KG1 (cell line): ENCODE results near the gene SYMPK.

Source experiments
- DNase-seq: peaks from one replicate; lab custom pipeline; 2025; lab: John Stamatoyannopoulos, UW

SYMPK gene

DNA sequence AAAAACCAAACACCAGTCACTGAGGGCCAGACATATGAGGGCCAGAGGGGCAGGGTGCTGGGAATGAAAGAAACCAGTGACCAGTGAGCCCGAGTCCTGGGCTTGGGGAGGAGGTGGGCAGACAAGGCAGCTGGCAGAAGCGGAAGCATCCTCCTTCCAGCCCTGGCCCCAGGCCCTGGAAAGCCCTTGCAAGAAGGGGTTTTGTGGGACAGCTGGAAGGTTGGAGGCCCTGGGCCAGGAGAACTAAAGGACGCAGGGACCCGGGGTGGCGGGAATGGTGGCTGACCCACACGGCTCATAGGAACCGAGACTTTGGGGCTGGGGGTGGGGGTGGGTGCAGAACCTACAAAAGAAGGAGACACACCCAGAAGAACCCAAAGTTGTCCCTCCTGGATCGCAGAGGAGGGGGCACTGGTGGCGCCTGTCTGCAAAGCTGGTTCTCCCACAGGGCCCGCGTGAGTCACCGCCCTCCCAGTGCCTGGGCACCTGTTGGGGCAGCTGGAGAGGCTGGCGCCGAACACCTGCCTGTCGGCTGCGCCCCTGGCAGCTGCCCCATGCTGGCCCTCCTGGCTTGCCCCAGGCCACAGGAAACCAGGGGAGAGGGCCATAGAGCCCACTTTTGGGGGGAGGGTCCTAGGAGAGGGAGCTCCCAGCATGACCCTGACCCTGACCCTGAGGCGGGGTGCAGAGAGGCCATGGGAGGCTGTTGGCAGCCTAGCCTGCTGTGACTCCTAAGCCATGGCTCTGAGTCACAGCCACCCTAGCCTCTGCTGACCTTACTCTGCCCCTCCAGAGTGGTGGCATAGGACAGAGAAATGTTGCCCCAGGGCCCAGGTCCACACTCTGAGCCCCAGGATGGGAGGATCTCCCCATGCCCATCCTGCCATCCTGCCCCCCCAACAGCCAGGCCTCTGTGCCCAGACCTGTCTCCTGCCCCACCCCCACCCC lies 81.5 kb downstream of the SYMPK start:
- no peak for DNase-seq

DNA sequence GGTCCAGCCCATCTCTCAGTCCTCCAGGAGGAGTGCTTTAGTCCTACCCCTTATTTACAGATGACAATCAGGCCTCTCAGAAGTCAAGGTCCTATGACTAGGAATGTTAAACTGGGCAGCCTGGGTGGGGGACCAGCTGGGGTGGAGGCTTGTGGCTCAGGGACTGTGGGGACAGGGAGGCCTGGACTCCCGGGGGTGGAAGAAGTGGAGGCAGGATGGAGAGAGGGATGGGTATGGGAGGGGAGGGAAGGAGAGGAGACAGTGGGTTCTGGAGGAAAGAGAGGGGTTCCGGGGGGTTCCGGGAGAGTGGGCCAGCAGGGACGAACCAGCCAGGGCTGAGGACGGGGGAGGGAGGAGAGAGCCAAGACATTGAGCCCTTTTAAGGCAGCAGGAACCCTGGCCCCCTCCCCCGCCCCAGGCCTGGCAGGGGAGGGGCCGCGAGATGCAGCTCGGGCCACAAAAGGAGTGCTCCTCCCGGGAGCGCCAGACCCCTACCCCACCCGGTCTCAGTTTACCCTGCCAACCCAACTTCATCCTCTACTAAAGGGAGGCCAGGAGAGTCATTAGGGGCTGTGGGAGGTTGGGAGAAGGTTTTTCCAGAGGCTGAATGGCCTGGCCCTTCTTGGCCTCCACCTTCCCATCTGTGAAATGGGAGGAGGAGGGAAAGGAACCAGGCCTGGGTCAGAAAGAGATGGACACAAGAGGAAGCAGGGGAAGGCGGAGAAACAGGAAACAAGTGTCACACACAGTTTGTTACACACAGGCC lies 82.3 kb downstream of the SYMPK start:
- DNase-seq: no peak

DNA sequence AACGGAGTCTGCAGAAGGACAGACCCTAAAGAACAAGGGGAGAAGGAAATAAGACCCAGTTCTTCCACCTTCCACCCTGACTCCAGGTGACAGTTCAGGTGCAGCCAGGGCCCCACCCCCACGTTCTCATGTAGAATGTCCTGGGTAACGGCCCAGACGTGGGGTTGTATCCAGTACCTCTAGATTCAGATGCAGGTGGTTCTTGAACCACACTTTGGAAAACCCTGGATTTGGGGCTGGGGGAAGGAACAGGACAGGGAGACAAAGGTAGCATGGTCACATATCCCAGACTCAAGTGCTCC lies 82.8 kb downstream of the SYMPK start:
- no peak for DNase-seq

DNA sequence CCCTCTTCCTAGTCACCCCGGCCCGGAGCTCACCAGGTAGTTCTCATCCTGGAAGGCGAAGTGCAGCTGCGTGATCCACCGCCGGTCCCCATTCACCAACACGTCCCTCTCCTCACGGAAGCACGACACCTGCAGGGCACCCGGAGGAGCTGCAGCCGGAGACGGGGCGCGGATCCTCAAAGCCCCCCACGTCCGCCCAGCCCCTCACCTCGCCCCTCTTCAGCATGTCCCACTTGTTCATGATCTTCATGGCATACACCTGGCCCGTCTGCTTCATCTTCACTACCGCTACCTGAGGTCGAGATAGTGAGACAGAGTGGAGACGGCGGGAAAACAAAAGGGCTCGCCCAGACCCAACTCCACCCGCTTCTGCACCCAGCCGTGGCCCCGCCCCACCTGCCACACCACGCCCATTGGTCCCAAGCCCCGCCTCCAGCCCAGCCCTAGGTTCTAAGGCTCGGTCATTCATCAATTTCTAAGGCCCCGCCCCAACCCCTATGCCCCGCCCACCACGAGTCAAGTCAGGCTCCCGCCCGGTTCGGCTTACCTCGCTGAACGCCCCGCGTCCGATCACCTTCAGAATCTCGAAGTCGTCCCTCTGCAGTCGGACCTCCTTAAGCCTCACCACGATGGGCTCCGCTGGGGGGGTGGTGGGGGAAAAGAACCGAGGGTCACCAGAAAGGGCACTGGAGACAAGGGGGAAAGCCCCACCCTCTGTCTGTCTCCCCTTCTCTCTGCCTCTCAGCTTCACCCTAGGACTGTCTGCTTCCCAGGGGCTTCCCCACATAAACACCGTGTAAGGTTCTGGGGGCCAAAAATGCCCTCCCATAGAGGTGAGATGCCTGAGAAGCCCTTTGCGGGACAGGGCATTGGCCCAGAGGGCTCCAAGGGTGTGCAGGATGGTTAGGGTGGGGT lies 83.5 kb downstream of the SYMPK start:
- no peak for DNase-seq

DNA sequence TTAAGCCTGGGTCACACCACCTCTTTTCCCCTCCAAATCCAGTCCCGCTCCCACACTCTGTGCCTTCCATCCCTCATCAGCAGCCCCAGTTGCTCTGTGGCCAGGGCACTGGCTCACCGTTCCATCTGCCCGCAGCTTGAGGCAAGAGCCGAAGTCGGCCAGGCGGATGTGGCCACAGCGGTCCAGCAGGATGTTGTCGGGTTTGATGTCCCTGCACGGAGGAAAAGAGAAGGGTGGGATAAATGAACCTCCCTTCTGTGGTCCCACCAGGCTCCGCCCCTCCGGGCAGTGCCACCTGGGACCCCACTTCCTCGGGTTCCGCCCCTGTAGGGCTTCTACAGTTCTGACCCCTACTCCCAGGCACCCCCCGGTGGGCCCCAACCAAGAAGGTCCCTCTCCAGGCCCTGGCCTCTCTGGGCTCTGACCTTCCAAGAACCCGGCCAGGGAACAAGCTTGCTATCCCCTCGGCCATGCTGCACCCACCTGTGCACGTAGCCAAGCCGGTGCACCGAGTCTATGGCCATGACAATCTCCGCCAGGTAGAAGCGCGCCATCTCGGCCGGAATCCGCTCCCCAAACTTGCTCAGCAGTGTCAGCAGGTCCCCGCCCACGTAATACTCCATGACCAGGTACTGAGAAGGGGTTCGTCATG lies 84.8 kb downstream of the SYMPK start:
- no peak for DNase-seq

DNA sequence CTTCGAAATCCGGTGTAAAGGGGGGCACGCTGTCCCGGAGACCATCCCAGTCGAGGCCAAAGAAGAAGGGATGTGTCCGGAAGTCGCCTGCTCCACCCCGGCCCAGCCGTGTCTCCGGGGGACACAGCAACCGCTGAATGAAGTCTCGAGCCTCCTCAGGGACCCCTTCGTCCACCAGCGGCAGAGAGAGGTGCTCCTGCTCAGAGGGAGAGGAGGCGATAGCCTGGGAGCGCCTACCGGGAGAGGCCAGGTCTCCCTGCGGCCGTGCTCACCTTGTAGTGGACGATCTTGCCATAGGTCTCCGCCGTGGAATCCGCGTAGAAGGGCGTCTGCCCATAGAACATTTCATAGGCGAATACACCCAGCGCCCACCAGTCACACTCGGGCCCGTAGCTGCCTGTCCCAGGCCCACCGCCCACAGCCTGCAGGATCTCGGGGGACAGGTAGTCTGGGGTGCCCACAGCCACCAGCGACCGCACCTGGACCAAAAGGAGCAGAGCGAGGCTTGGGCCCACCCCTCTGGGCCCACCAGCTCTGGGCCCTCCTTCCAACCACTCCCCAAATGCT lies 85.5 kb downstream of the SYMPK start:
- no peak for DNase-seq

DNA sequence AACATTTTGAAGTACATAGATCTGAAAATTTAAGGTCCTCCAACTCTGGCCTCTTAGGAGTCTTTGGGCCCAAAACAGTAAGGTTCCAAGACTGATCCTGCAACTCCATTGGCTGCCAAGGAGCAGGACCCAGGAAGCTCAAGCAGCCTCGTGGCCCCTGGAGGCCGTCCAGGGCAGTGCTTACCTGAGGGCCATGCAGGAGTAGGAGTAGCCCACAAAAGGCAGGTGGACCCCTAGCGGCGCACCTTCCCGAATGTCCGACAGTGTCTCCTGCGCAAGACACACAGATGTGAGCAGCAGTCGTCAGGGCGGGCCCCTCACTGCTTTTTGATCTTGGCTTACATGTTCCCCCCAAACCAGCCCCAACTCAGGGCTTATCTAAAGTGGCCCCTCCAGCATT lies 88.2 kb downstream of the SYMPK start:
- no peak for DNase-seq

DNA sequence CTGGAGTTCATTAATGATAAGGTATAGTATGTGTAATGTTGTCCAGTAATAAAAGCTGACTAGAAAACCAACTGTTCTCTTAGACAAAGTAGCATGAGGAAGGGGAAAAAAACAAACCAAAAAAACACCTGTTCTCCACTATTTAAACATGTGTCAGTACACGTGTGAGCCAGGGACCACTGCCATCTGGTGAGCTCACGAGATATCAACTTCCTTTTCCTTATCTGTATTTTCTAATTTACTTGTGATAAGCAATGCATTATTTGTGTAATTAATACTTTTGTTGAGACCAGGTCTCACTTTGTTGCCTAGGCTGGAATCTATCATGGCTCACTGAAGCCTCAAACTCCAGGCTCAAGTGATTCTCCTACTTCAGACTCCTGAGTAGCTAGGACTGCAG lies 89.6 kb downstream of the SYMPK start:
- no peak for DNase-seq

DNA sequence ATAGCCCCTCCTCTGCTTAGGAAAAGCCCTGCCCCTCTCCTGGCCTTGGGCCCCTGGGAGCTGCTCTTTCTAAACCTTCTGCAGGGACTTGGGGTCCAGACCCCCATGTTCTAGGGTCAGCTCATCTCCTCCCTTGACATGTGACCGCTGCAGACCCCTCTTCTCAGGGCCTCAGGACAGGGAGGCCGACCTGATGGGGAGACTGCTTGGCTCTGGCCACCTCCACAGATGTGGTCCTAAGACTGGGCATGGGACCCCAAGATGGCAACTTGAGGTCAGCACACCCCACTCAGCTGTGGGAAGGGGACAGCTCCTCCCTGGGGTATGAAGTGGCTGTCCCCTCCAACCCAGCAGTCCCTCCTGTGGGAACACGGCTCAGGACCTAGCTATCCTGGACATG lies 90.0 kb downstream of the SYMPK start:
- no peak for DNase-seq

DNA sequence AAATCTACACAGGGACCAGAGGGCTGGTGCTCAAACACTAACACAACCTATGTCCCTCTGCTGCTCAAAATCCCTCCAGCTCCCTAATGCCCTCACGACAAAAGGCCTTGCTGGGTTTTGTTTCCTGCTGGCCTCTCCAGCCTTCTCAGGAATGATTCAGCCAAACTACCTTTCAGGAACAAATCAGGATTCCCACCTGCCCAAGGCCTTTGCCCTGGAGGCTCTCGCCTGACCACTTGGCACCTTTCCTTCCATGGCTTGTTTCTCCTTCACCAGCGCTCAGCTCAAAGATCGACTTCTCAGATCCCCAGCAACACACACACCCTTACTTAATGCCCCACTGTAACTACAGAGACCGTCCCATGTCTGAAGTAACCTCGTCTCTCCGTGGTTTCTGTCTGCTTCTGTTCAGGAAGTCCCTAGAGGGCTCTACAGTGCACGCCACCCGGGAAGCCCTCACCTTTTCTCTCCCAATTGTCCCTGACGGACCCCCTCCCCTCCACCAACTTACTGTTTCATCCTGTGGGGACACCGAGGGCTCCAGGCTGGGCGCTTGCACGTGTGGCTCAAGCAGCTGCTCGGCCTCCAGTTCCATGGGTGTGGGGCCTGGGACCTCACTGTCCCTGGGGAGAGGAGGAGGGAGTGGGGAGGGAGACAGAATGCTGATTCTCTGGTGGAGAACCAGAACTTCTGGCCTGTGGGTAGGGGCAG lies 90.7 kb downstream of the SYMPK start:
- no peak for DNase-seq

DNA sequence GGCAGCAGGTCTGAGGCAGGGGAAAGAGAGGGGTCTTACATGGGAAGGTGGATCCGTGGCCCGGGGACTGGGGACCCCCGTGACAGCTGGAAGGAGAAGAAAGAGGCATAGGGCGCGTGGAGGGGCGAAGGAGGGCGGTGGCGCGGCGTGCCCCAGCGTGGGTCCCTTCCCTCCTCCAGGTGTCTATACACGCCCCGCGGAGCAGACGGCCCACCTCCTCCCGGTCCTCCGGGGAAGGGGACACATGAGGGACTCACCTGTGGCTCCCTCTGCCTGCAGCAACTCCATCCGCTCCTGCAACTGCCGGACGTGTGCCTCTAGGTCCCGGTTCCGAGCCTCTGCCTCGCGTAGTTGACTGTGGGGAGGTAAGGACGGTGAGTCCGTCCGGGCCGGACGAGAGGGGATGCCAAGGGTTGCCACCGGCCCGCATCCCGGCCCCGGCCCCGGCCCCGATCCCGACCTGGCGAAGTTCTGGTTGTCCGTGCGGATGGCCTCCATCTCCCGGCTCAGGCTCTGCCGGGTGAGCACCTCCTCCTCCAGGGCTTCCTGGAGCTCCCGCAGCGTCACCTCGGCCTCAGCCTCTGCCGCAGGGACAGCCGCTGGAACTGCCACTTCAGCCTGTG lies 91.5 kb downstream of the SYMPK start:
- DNase-seq: no peak

DNA sequence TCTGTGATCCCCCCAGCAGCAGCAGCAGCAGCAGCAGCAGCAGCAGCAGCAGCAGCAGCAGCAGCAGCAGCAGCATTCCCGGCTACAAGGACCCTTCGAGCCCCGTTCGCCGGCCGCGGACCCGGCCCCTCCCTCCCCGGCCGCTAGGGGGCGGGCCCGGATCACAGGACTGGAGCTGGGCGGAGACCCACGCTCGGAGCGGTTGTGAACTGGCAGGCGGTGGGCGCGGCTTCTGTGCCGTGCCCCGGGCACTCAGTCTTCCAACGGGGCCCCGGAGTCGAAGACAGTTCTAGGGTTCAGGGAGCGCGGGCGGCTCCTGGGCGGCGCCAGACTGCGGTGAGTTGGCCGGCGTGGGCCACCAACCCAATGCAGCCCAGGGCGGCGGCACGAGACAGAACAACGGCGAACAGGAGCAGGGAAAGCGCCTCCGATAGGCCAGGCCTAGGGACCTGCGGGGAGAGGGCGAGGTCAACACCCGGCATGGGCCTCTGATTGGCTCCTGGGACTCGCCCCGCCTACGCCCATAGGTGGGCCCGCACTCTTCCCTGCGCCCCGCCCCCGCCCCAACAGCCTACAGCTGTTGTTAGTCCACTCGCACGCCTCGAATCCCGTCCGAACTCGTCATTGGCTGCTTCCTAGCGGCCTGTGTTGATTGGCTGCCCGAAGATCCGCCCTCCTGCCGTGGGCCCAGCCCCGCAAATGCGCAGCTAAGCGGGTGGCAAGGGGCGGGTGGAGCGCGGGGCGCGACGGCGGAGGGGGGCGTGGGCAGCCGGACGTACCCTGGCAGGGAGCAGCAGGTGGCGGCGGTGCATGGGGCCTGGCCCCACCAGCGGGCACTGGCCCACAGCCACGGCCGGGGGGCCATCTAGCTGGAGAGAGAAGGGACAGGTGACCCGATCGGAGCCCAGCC lies 92.5 kb downstream of the SYMPK start:
- peak; percentile 83 for DNase-seq

DNA sequence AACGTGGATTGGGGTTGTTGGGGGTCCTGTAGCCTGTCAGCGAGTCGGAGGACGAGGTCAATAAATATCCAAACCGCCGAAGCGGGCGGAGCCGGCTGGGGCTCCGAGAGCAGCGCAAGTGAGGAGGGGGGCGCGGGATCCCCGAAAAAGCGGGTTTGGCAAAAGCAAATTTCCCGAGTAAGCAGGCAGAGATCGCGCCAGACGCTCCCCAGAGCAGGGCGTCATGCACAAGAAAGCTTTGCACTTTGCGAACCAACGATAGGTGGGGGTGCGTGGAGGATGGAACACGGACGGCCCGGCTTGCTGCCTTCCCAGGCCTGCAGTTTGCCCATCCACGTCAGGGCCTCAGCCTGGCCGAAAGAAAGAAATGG lies 93.1 kb downstream of the SYMPK start:
- DNase-seq: no peak

DNA sequence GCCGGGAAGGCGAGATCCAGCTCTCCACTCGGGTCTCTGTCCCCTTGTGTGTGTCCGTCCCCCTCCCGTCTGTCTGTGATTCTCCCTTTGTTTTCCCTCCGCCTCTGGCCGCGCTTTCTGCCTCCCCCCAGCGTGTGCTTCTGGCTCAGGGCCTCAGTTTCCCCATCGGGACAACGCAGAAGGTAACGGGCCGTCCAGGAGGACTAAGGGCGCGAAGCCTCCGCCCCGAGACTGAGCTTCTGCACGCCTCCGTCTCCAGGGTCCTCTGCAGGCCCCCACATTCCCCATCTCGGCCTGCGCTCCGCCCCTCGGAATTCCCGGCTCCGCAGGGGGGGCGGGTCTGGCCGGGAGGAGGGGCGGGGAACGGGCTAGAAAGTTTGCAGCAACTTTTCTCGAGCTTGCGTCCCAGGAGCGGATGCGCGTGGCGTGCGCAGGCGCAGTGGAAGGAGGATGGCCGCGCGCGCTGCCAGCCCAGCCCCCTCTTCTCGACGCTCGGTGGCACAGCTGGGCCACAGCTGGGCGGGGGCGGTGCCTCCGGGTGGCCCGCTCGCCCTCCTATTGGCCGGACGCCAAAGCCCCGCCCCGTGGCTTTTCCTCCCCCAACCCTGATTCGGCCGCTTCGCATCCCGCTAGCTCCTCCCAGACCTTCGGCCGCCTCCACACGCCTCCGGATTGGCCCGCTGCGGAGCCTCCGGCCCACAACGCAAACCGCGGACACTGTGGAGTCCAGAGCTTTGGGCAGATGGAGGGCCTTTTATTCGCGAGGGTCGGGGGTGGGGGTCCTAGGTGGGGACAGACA lies 93.8 kb downstream of the SYMPK start, which contains the start of gene SIX5:
TSS of gene SIX5 (minus strand) at position 269 of the 799 bp plus-strand sequence. CDS start 408 bp downstream, outside the sequence.
- peak; percentile 94 for DNase-seq

DNA sequence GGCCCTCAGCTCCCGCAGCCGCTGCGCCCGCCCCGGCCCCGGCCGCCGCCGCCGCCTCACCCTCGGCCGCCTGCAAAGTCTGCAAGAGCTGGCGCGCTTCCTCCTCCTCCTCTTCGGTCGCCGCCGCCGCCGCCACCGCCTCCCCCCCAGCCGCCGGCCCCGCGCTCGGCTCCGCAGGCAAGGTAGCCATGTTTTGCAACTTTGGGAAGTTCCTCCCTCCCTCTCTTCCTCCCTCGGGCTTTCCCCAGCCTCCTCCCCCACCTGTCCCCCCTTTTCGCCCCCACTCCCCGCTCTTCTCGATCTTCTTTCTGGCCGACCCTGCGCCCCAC lies 94.3 kb downstream of the SYMPK start:
- DNase-seq: peak; percentile 38

DNA sequence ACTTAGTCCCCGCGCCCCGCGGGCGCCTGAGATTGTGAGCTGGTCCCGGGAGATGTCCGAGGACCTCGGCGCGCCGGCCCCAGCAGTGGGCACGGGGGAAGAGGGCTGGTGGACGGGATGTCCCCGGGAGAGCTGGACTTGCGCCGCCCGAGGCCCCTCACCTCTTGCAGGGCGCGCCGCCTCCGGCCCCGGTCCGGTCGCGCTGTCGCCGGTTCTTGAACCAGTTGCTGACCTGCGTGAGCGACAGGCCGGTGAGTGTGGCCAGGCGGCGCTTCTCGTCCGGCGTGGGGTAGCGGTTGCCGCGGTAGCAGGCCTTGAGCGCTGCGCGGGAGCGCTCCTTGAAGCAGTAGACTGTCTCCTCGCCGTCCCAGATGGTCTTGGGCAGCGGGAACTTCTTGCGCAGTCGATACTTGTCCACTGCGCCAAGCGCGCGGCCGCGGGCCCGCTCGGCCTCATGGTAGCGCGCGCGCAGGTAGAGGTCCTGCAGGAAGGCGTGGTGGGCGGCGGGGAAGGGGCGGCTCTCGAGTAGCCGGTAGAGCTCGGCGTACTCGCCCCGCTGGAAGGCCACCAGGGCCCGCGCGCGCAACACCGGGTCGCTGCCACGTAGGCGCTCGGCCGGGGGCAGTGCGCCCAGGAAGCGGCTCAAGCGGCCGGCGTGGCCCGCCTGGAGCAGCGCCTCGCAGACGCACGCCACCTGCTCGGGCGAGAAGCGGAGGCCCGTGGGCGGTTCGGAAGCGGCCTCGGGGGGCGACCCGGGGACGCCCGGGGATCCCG lies 94.9 kb downstream of the SYMPK start:
- no peak for DNase-seq

DNA sequence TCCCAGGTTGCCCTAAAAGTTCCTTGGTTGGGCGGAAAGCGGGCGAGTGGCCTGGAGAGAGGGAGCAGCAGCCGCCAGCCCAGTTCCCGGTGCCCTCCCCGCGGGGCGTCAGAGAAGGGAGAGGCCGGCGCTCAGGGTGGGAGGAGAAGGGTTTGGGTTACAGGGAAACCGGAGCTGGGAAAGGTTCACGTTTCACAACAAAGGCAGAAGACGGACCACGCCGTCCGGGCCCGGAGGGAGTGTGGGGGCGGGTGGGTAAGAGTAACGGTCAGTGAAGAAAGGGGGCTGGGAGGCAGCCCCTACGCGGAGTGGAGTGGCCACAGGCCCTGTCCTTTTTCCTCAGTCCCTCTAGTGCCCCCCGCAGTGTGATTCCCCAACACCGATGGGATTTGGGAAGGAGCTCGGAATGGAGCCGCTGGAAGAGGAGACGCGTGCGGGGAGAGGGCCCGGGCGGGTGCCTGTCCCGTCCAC lies 95.5 kb downstream of the SYMPK start:
- DNase-seq: no peak
